GM21786 (cell line): ENCODE results near the gene EPM2AIP1.
A peak's percentile ranks its signal among the peaks of the same experiment; 100 is the strongest.
"Not testable (repeated sequence)": the region's sequence is repeated elsewhere in the genome, so short reads cannot be mapped to it uniquely, and the experiment has no call there.

Source experiments
- ATAC-seq: cut with Tn5 transposase; IDR thresholded peaks from one replicate; pipeline ENCODE4 v1.9.1; 2021; ENCODE audit not compliant: unreplicated experiment

Gene EPM2AIP1

GRCh38 chr3:36993326-36994283 lies 674 bp upstream of the EPM2AIP1 start, which contains the start of gene MLH1:
Gene MLH1, plus strand, starts transcription at chr3:36993518. Its CDS starts 30 bp downstream, at chr3:36993548.
- ATAC-seq, result peak; percentile 91

DNA sequence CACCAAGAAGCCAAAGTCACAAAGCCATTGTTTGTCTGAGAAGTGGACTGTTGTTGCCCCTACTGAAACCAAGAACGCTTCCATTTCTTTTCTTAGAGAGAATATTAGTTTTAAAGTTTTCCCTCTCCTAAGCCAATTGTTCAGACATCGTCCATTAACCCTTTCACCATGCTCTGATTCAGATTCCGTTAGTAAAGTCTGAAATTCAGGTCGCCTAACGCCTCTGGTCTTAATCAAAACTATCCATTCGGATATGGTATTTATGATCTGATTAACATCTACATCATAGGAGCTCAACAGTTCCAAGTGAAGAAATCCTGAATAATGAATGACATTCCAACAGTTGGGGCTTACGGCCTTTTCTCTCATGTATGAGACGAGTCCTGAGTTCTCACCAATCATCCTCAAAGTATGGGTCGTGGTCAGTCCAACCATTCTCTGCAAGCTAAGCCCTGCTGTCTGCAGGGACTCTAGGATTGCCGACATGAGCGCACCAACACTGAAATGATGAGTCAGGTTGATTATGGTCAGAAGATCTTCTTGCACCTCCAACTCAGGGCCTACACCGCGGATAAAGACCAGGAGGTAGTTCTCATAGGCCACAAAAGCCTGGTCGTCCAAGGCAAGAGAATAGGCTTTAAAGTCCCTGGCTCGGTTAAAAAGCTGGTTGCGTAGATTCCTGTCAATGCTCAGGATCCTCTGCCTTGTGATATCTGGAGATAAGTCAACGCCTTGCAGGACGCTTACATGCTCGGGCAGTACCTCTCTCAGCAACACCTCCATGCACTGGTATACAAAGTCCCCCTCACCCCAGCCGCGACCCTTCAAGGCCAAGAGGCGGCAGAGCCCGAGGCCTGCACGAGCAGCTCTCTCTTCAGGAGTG lies 767 bp downstream of the EPM2AIP1 start:
- no peak for ATAC-seq

DNA sequence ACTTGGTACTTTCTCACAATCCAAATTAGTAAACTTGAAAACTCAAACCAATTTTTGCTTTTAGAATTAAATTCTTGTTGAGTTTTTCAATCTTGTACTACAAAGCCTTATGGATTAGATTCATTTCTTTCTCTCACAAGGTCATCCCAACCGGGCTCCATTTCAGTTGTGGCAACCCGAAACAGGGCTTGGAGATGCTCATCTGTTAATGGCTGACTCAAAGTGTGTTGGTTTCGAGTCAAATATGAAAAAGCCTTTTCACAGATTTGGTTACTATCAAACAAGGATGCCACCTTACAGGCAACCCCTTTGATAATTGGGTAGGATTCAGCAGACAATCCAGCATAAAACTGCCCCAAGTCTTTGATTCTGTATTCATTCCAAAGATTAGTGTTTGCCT lies 1.8 kb downstream of the EPM2AIP1 start:
- no peak for ATAC-seq

GRCh38 chr3:36989568-36989967 lies 3.4 kb downstream of the EPM2AIP1 start:
- no peak for ATAC-seq

- ATAC-seq, result no peak
Observed at GRCh38 chr3:36989005-36989404, 3.9 kb downstream of the EPM2AIP1 start.

DNA sequence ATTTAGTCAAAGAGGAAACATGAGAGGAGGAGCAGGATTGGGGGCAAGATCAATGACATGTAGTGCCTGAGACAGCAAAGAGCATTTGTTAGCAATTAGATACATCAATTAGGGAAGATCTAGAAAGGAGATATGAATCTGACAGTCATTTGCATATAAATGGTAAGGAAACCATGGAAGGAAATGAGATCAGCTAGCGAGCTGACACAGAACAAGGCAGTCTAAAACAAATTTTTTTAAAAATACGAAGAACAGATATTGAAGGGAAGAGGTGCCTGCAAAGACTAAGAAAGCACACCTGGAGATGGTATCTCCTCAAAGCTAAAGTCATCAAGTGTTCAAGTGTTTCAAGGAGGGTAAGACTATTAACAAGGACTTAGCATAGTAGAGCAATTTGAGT lies 4.6 kb downstream of the EPM2AIP1 start:
- ATAC-seq, result no peak

GRCh38 chr3:36981006-36981405 lies 11.9 kb downstream of the EPM2AIP1 start:
- no peak for ATAC-seq

DNA sequence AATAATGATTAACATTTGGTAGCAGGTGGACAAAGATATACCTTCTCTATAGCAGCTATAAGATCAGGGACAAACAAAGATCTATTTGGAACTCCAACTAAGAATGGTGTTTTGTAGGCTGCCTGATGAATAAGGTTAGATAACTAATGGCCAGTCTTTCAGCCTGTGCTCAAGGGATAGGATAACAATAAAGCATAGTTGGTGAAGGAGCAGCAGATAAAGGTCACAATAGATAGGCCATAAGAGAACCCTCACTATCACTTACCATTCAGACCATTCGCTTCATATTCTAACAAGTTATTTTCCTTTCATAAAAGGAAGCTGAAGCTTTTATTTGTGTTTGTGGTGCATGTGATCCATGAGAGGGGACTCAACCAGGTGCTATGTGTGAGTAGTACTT lies 19.8 kb downstream of the EPM2AIP1 start:
- no peak for ATAC-seq

GRCh38 chr3:36972163-36972562 lies 20.8 kb downstream of the EPM2AIP1 start:
- ATAC-seq, result no peak

DNA sequence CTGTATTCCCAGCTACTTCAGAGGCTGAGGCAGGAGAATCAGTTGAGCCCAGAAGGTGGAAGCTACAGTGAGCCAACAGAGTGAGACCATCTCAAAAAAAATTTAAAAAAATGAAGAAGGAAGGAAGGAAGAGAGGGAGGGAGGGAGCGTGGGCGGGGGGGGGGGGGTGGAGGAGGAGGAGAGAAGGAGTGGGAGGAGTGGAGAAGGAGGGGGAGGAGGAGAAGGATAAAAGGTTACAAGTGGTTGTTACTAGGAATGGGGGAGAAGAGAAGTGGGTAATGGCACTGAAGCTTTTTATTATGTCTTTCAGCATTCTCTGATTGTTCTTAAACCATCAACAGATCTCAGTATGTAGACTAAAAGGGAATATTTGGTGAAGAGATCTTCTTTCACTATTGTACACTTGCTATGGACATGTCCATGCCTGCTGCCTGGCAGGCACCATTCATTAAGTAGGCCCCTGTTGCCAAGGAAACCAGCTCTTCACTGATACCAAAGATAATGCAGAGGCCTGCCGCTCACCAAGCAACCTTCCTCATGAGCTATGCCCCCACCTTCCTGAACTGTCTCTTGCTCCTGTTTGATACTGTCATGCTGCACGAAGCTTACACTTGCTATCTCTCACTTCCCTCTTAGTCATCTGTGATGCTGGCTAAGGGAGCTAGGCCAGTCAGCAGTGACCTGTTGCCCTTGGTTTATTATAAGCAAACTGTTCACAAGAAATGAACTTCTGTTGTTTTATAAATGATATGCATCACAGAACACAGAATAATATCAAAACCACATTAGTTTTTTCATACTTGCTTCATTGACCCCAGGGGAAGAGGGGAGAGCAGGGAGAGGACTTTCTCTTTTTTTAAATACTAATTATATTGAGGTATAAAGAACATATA lies 23.1 kb downstream of the EPM2AIP1 start:
- peak; percentile 100 for ATAC-seq

GRCh38 chr3:36969085-36969484 lies 23.8 kb downstream of the EPM2AIP1 start:
- ATAC-seq, result no peak

GRCh38 chr3:36965440-36965839 lies 27.5 kb downstream of the EPM2AIP1 start:
- no peak for ATAC-seq

- ATAC-seq, result no peak
Observed at GRCh38 chr3:36964817-36965216, 28.1 kb downstream of the EPM2AIP1 start.

- no peak for ATAC-seq
Observed at GRCh38 chr3:36964331-36964730, 28.6 kb downstream of the EPM2AIP1 start.

- not testable (repeated sequence) for ATAC-seq
Observed at GRCh38 chr3:36963008-36963407, 29.9 kb downstream of the EPM2AIP1 start.

DNA sequence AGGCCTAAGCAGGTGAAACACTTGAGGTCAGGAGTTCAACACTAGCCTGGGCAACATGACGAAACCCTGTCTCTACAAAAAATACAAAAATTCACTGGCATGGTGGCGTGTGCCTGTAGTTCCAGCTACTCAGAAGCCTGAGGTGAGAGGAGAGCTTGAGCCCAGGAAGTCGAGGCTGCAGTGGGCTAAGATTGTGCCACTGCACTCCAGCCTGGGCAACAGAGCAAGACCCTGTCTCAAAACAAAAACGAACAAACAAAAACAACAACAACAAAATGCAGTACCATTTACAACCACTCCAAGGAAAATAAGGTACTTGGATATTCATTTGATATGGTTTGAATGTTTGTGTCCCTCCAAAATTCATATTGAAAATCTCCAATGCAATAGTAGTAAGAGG lies 32.4 kb downstream of the EPM2AIP1 start:
- no peak for ATAC-seq

- ATAC-seq, result no peak
Observed at GRCh38 chr3:36959821-36960220, 33.1 kb downstream of the EPM2AIP1 start.

DNA sequence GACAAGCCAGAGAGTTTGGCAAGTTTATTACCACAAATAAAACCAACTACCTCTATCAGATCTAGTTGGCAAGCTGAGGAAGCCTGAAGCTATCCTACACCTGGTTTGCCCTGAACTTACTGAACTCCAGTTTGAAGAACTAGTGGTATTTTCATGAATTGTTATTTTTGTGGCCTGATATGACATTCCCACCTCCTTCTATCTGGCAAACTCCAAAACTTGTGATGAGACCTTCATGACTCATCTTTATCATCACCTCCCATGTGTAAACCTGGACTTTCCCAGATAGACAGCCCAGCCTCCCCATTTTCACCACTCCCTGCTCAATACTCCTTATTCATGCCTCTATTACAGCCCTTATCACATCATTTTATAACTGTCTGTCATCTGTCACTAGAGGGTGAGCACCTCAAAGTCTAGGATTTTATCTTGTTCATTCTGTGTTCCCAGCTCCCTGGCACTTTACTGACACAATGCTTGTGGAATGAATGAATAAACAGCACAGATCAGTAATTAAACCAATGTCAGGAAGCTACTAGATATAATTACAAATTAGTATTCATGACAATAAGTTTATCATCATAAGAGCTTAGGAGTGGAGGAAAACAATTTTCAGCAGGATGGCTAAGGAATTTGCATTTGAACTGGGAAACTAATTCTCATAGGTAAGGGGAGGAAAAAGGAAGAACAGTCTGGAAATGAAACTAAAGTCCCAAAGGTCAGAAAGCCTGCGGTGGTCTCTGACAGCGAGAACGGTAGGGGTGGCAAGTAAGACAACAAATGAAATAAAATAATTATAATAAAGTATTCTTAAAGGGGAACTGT lies 34.9 kb downstream of the EPM2AIP1 start:
- no peak for ATAC-seq

DNA sequence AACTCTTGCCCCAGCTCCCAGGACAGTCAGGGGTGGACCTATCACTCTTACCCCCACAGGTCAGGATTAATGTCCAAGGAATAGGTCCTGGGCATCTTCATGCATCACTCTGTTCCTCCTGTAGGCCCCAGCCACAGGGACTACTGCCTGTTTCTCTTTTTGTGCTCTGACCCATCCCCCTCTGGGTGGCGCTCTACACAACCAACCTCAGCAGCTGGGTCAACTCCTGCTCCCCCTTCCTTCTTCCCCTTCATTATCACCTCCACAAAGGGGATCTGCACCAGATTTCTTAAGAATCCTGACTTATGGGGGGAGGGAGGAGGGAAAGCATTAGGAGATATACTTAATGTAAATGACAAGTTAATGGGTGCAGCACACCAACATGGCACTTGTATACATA lies 35.9 kb downstream of the EPM2AIP1 start:
- no peak for ATAC-seq

DNA sequence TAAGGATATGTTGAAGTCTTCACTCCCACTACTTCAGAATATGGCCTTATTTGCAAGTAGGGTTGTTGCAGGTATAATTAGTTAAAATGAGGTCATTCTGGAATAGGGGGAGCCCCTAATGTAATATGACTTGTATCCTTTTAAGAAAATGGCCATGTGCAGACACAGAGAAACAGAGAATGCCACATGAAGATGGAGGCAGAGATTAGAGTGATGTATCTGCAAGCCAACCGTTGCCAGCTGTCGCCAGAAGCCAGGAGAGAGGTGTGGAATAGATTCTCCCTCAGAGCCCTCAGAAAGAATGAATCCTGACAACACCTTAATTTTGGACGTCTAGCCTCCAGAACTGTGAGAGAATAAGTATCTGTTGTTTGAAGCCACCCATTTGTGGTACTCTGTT lies 36.8 kb downstream of the EPM2AIP1 start:
- no peak for ATAC-seq
